ENCODE measurements around the gene BUD23.

BUD23 gene

GRCh38 chr7:73741600-73741999 lies 58.2 kb downstream of the BUD23 start:
- DNase-seq (ENCODE audit: low spot score): no peak

GRCh38 chr7:73742338-73742752 lies 58.9 kb downstream of the BUD23 start:
- no peak for DNase-seq (ENCODE audit: low spot score)

GRCh38 chr7:73742753-73743641 lies 59.6 kb downstream of the BUD23 start:
- DNase-seq (ENCODE audit: low spot score): no peak

GRCh38 chr7:73746378-73746777 lies 63.0 kb downstream of the BUD23 start:
- no peak for DNase-seq (ENCODE audit: low spot score)

Measured in AG08395 (cell line).